K562 (cell line): Measurements from ENCODE around the gene NUCB2.

ENCODE experiments used
- DPF2 ChIP-seq: fragments of 450-650 bp; IDR thresholded peaks from 2 replicates; pipeline ENCODE4 v1.6.1; 2016
- FOXK2 ChIP-seq, 2 experiments: fragments of 450-650 bp; IDR thresholded peaks in 1 of 2; conservative IDR thresholded peaks in 1 of 2; 2 replicates each; pipeline ENCODE4 v1.6.1; 2016; ENCODE audit warnings: low read depth in 2 of 2, mild to moderate bottlenecking in 1 of 2
- GTF2B ChIP-seq: IDR thresholded peaks from 2 replicates; pipeline ENCODE4 v1.6.1; 2011; ENCODE audit not compliant: insufficient read length; ENCODE audit errors: extremely low read depth
- JUNB ChIP-seq: fragments of 450-650 bp; formaldehyde crosslinking; conservative IDR thresholded peaks from 2 replicates; pipeline ENCODE4 v1.4.0; 2020; ENCODE audit warnings: mild to moderate bottlenecking
- KDM1A ChIP-seq, 2 experiments: fragments of 450-650 bp; IDR thresholded peaks; 2 replicates each; pipeline ENCODE4 v1.6.1; 2016; ENCODE audit warnings: mild to moderate bottlenecking in 2 of 2
- MYBL2 ChIP-seq, 2 experiments: fragments of 450-650 bp in 1 of 2; sonication (generic) in 1 of 2; formaldehyde crosslinking in 1 of 2; IDR thresholded peaks; 2 replicates each; pipeline versions ENCODE4 v1.6.1 to v1.8.1; 2017 to 2022; ENCODE audit warnings: borderline replicate concordance in 1 of 2, inconsistent platforms in 1 of 2, low read depth in 1 of 2, mild to moderate bottlenecking in 1 of 2, missing genetic modification reagents in 1 of 2, moderate library complexity in 1 of 2
- PRDM10 ChIP-seq: fragments of 450-650 bp; IDR thresholded peaks from 2 replicates; pipeline ENCODE4 v1.6.1; 2018; ENCODE audit not compliant: partially characterized antibody
- SAFB ChIP-seq: fragments of 200-400 bp; formaldehyde crosslinking; IDR thresholded peaks from 2 replicates; pipeline ENCODE4 v1.6.1; 2017; ENCODE audit warnings: low read depth, low read length, borderline replicate concordance
- TAF15 ChIP-seq: fragments of 200-400 bp; formaldehyde crosslinking; IDR thresholded peaks from 2 replicates; pipeline ENCODE4 v1.6.1; 2017; ENCODE audit warnings: mild to moderate bottlenecking, low read depth, low read length, moderate library complexity
- TOE1 ChIP-seq, 2 experiments: fragments of 450-650 bp in 1 of 2; sonication (generic) in 1 of 2; formaldehyde crosslinking in 1 of 2; IDR thresholded peaks; 2 replicates each; pipeline versions ENCODE4 v1.7.1 to v1.8.0; 2016 to 2022; ENCODE audit warnings: borderline replicate concordance in 2 of 2, mild to moderate bottlenecking in 2 of 2, antibody characterized with exemption in 1 of 2, inconsistent platforms in 1 of 2, low read depth in 1 of 2, missing genetic modification reagents in 1 of 2, moderate library complexity in 1 of 2
- ZKSCAN8 ChIP-seq: fragments of 200-800 bp; sonication (Bioruptor generic); IDR thresholded peaks from 2 replicates; pipeline ENCODE4 v1.6.1; 2016; ENCODE audit warnings: missing genetic modification characterization, missing compliant biosample characterization

- TF ChIP-seq KDM1A (IDR thresholded peaks at IDR 0.05) (no peak), SAFB (no peak), PRDM10 (no peak), MYBL2 (IDR thresholded peaks at IDR 0.05; ENCODE audit: low read depth) (no peak), MYBL2 (CRISPR knock-in tag; IDR thresholded peaks at IDR 0.05; ENCODE audit: borderline replicate concordance) (no peak), TAF15 (no peak), JUNB (CRISPR knock-in tag) (no peak), ZKSCAN8 (CRISPR knock-in tag) (no peak), TOE1 (IDR thresholded peaks at IDR 0.05; ENCODE audit: borderline replicate concordance) (no peak), TOE1 (CRISPR knock-in tag; IDR thresholded peaks at IDR 0.05; ENCODE audit: borderline replicate concordance, low read depth) (no peak), DPF2 (no peak), GTF2B (no peak), FOXK2 (conservative IDR thresholded peaks at IDR 0.05 in 1 of 2, IDR thresholded peaks at IDR 0.05 in 1 of 2; ENCODE audit: low read depth in 2 of 2) (no peak)
Measured at GRCh38 chr11:17244046-17244445, 32.5 kb upstream of the NUCB2 start.
